HG03571 (cell line): ENCODE measurements around the gene CLHC1.
"Not testable (repeated sequence)": the region's sequence is repeated elsewhere in the genome, so short reads cannot be mapped to it uniquely, and the experiment has no call there.

Source experiments
- ATAC-seq: cut with Tn5 transposase; IDR thresholded peaks from one replicate; pipeline ENCODE4 v1.9.1; 2021; ENCODE audit not compliant: unreplicated experiment

CLHC1 gene

GRCh38 chr2:55232084-55232862, at the start of gene CLHC1, which contains the start of gene RPS27A:
TSS of gene CLHC1 (minus strand) at chr2:55232293. CDS start at chr2:55222411, 9,882 bp downstream.
TSS of gene RPS27A (plus strand) at chr2:55232688. CDS start at chr2:55232825, 137 bp downstream.
- peak; percentile 87 for ATAC-seq

- ATAC-seq, result not testable (repeated sequence)
Observed at GRCh38 chr2:55280851-55281546, 48.9 kb upstream of the CLHC1 start.

DNA sequence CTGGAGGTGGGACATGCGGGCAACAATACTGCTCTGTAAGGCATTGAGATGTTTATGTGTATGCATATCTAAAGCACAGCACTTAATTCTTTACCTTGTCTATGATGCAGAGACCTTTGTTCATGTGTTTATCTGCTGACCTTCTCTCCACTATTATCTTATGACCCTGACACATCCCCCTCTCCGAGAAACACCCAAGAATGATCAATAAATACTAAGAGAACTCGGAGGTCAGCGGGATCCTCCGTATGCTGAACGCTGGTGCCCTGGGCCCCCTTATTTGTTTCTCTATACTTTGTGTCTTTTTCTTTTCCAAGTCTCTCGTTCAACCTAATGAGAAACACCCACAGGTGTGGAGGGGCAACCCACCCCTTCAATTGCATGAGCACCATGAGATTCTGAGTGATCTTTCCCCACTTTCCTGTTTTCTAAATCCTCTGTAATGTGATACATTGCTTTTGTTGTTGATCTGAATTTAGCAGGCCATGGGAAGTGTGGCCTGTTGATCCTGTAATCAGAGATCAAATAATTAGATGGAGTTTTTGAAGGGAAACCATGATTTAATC, 47.8 kb upstream of the CLHC1 start:
- ATAC-seq, result not testable (repeated sequence)

- not testable (repeated sequence) for ATAC-seq
Observed at GRCh38 chr2:55279214-55279835, 47.2 kb upstream of the CLHC1 start.

- no peak for ATAC-seq
Observed at GRCh38 chr2:55277310-55277709, 45.2 kb upstream of the CLHC1 start.

DNA sequence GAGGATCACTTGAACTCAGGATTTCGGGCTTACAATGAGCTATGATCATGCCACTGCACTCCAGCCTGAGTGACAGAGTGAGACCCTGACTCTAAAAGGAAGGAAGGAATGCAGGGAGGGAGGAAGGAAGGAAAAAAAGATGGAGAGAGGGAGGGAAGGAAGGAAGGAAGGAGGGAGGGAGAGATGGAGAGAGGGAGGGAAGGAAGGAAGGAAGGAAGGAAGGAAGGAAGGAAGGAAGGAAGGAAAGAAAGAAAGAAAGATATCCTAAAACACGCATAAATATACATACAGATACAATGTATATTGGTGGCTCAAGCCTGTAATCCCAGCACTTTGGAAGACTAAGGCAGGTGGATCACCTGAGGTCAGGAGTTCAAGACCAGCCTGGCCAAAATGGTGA, 42.3 kb upstream of the CLHC1 start:
- ATAC-seq, result not testable (repeated sequence)

DNA sequence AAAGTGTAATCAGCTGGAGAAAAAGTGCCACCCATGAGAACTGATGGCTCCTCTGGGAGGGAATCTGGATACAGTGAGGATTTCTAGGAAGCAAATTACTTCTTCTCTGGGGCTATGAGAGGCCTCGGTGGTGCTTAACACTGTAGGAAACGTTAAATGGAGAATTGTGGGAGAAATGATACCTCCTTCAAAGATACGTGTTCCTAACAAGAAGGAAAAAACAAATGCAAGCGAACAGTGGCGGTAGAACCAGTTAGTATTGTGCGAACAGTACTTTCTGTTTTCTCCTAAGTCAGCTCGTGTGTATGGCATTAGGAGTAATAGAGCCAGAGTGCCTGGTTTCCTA, 37.5 kb upstream of the CLHC1 start:
- ATAC-seq, result no peak

DNA sequence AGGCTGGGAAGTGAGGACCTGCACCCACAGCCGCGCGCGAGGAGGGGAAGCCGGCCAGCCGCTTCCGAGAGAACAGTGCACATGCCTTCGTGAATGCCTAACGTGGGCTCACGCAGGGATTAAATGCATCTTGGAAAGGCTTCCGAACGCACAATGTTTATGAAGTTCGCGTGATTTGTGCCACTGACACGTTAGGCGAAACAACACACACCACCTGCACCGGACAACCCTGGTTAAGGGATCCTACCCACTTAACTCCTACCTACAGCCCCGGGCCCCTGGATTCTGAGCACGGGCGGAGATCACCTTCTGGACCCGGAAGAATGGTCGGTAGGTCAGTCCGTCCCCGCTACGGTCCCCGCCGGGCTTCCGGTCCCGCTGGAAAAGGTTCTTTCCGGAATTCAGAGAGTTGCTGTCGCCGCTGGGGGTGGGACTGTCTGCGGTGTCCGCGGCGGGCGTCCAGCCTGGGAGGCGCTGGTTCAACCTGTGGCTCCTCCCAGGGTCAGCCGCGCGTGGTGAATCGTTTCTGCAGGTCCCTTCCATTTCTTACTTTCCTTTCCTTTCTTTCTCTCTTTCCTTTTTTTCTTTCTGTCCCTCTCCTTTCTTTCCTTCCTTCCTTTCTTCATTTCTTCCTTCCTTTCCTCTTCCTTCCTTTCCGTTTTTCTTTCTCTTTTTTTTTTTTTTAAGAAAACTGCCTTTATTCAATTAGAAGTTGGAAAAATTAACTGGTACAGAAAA, 37.0 kb upstream of the CLHC1 start, which contains the start of gene MTIF2:
TSS of gene MTIF2 (minus strand) at position 325 of the 738 bp plus-strand sequence. CDS start 5,373 bp downstream, outside the sequence.
- ATAC-seq, result peak; percentile 96

DNA sequence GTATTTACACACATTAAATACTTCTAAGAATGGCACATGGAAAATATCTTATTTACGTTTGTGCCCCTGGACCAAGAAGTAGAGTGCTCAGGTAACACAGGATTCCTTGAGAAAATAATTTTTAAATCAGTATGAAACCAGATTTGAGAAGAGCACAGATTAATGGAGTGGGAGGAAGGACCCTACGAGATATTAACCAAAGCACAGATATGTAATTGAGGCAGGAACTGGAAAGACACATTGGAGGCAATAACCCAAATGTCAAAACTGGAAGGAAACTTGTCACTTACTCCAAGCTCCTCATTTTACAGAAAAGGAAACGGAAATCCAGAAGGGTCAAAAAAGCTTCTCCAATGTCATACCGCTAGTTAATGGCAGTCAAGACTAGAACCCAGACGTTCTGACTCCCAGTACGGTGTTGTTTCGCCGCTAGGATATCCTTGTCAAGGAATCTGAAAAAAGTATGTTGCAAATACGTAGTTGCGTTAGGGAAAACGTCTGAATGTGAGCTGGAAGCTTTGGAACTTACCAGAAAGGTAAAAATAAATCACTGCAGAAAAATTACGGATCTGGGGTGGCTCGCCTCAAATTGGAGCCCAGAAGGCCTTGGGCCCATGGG, 36.3 kb upstream of the CLHC1 start:
- ATAC-seq, result no peak

DNA sequence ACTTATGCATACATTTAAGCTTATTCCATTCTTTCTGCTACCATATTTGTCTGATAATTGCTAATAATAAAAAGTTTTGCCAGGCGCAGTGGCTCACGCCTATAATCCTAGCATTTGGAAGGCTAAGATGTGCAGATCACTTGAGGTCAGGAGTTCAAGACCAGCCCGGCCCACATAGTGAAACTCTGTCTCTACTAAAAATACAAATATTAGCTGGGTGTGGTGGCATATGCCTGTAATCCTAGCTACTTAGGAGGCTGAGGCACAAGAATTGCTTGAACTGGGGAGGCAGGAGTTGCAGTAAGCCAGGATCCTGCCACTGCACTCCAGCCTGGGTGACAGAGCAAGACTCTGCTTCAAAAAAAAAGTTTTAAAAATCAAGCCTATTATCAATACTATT, 27.5 kb upstream of the CLHC1 start:
- ATAC-seq, result not testable (repeated sequence)

DNA sequence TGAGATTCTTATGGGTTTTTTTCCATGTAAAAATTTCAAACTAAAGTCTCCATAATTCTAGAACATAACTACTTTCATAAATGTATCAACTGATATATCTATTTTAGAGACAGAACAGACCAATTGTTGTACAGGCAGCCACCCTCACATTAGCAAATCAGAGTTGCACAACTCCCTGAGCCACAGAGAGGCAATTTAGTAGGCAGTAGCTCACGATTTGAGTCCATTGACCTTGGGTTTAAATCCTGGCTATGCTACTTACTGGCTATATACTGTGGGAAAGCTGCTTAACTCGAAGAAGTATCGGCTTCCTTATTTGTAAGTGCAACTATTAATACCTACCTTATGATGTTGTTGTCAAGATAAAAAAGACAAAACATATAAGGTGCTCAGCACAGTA, 20.7 kb upstream of the CLHC1 start:
- ATAC-seq, result no peak

DNA sequence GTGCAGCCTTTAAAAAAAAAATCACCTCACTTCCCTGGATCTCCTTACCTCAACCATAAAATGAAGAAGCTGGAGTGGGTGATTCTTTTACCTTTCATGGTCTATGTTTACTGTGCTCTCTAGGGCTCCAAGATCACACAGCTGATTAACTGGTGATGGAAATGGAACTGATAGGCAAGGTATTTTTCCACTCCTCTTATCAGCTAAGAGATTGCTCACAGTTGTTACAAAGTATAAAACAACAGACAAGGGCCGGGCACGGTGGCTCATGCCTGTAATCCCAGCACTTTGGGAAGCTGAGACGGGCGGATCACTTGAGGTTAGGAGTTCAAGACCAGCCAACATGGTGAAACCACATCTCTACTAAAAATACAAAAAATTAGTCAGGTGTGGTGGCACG, 14.9 kb upstream of the CLHC1 start:
- no peak for ATAC-seq

DNA sequence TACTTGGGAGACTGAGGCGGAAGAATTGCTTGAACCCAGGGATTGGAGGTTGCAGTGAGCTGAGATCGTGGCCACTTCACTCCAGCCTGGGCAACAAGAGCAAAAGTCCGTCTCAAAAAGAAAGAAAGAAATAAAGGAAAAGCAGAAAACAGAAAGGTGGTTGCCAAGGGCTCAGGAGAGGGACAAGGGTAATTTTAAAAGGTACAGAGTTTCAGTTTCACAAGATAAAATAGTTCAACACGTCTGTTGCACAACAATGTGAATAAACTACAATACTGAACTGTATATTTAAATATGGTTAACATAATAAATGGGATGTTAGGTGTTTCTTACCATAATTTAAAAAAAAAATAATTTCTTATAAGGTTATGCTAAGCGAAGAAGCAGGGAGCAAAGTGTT, 13.3 kb upstream of the CLHC1 start:
- ATAC-seq, result no peak

- ATAC-seq, result no peak
Observed at GRCh38 chr2:55242617-55243016, 10.5 kb upstream of the CLHC1 start.

DNA sequence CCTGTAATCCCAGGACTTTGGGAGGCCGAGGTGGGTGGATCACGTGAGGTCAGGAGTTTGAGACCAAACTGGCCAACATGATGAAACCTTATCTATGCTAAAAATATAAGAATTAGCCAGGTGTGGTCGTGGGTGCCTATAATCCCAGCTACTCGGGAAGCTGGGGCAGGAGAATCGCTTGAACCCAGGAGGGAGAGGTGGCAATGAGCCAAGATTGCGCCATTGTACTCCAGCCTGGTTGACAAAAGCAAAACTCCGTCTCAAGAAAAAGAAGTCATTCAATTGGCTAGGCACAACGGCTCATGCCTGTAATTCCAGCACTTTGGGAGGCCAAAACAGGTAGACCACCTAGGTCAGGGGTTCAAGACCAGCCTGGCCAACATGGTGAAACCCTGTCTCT, 9.5 kb upstream of the CLHC1 start:
- not testable (repeated sequence) for ATAC-seq

- no peak for ATAC-seq
Observed at GRCh38 chr2:55239656-55240222, 7.6 kb upstream of the CLHC1 start.

- ATAC-seq, result no peak
Observed at GRCh38 chr2:55236992-55237543, 5.0 kb upstream of the CLHC1 start.

GRCh38 chr2:55235724-55236538, 3.8 kb upstream of the CLHC1 start:
- ATAC-seq, result no peak

DNA sequence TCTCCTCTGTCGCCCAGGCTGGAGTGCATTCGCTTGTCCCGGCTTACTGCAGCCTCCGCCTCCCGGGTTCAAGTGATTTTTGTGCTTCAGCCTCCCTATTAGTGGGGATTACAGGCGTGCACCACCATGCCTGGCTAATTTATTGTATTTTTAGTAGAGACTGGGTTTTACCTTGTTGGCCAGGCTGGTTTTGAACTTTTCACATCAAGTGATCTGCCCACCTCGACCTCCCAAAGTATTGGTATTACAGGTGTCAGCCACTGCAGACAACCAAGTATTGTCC, 1.5 kb upstream of the CLHC1 start:
- ATAC-seq, result no peak
